Activated T-helper 2 cell treated with anti-CD3 and anti-CD28 coated beads, Interferon-gamma antibody, Interleukin-2, Interleukin-4, amounts not matched to agents 10 μg/mL and 5 μg/mL and 100 μg/mL, durations not matched to agents 14 hours and 24 hours and 36 hours (primary cell): ENCODE data around the gene BNC1. TPM values are rescaled to one million over a fixed set of nuclear protein-coding genes. Genes with fewer than 3 reads are reported as not detected.

ENCODE experiments used
- DNase-seq: peaks from one replicate; pipeline ENCODE4 v3.0.0; 2021; ENCODE audit warnings: low spot score
- H3K27ac Mint-ChIP-seq: one replicate; pipeline ENCODE4 v1.8.0; 2021; ENCODE audit warnings: mixed read lengths
- H3K27me3 Mint-ChIP-seq: one replicate; pipeline ENCODE4 v1.8.0; 2021; ENCODE audit warnings: low read depth, mixed read lengths
- H3K36me3 Mint-ChIP-seq: one replicate; pipeline ENCODE4 v1.8.0; 2021; ENCODE audit warnings: low read depth, mixed read lengths
- H3K4me1 Mint-ChIP-seq: one replicate; pipeline ENCODE4 v1.8.0; 2021; ENCODE audit warnings: low read depth, mixed read lengths
- H3K4me3 Mint-ChIP-seq: one replicate; pipeline ENCODE4 v1.8.0; 2021; ENCODE audit warnings: low read depth, mild to moderate bottlenecking, moderate library complexity, mixed read lengths
- H3K9me3 Mint-ChIP-seq: one replicate; pipeline ENCODE4 v1.8.0; 2021; ENCODE audit warnings: mixed read lengths
- intact Hi-C: fragments of 100-400 bp; cut with micrococcal nuclease; formaldehyde crosslinking; loops from one replicate; pipeline ENCODE4 v1.15.1; 2023
- total RNA-seq: library from RNA; stranded (reverse); gene quantifications from 2 replicates; pipeline ENCODE4 v1.2.3, GENCODE V29; 2022

Gene BNC1
- total RNA-seq, 1 donor from 2014 or later: not detected

- no peaks in the 10 kb centered on the region for H3K4me1 Mint-ChIP-seq
- no peak for DNase-seq
- H3K36me3 Mint-ChIP-seq: no peaks in the 10 kb centered on the region
- no peaks in the 10 kb centered on the region for H3K9me3 Mint-ChIP-seq
- no peak overlapping the region for H3K27ac Mint-ChIP-seq
- peaks cover 7% of the 10 kb centered on the region for H3K27me3 Mint-ChIP-seq
- no peak overlapping the region for H3K4me3 Mint-ChIP-seq
- intact Hi-C loops: no loop called here
Measured at GRCh38 chr15:83310521-83311456, 26.3 kb upstream of the BNC1 start.

- no peak for DNase-seq
- Mint-ChIP-seq H3K27me3 (peaks cover 18% of the 10 kb centered on the region), H3K4me3 (no peak overlapping the region), H3K9me3 (no peaks in the 10 kb centered on the region), H3K4me1 (no peaks in the 10 kb centered on the region), H3K36me3 (no peaks in the 10 kb centered on the region), H3K27ac (no peak overlapping the region)
- intact Hi-C loops: no loop called here
Measured at GRCh38 chr15:83308671-83309070, 24.2 kb upstream of the BNC1 start.

DNA sequence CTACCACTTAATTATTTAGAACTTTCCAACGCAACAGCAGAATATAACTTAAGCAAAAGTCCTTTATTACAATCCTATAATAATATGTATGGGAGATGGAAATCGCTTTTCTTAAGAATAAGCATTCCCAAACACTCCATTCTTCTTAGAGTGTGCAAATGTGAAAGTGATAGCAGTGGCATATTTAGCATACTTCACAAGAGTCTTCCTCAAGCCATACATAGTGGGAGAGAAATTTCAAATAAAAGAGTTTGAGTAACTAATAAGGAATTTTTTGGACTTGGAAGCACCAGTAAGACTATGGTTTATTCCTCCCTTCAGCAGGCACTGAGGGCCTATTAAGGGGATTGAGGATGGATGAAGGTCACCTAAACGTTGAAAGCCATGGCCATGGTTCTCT, 22.1 kb upstream of the BNC1 start:
- H3K36me3 Mint-ChIP-seq: no peaks in the 10 kb centered on the region
- intact Hi-C loops: no loop called here

GRCh38 chr15:83305704-83306291, 21.3 kb upstream of the BNC1 start:
- intact Hi-C loops: no loop called here
- Mint-ChIP-seq H3K4me3 (no peak overlapping the region), H3K27ac (no peak overlapping the region), H3K36me3 (no peaks in the 10 kb centered on the region), H3K27me3 (peaks cover 27% of the 10 kb centered on the region), H3K9me3 (no peaks in the 10 kb centered on the region), H3K4me1 (no peaks in the 10 kb centered on the region)
- no peak for DNase-seq

More for the DNA sequence above, 22.1 kb upstream of the BNC1 start:
- Mint-ChIP-seq H3K4me3 (no peak overlapping the region), H3K27ac (no peak overlapping the region), H3K27me3 (peaks cover 25% of the 10 kb centered on the region), H3K9me3 (no peaks in the 10 kb centered on the region), H3K4me1 (no peaks in the 10 kb centered on the region)
- DNase-seq: no peak

GRCh38 chr15:83304861-83305703, 20.6 kb upstream of the BNC1 start:
- H3K27ac Mint-ChIP-seq: no peak overlapping the region
- intact Hi-C loops: no loop called here
- no peaks in the 10 kb centered on the region for H3K4me1 Mint-ChIP-seq
- no peaks in the 10 kb centered on the region for H3K9me3 Mint-ChIP-seq
- no peak overlapping the region for H3K4me3 Mint-ChIP-seq
- H3K36me3 Mint-ChIP-seq: no peaks in the 10 kb centered on the region
- DNase-seq: no peak
- H3K27me3 Mint-ChIP-seq: peaks cover 27% of the 10 kb centered on the region

DNA sequence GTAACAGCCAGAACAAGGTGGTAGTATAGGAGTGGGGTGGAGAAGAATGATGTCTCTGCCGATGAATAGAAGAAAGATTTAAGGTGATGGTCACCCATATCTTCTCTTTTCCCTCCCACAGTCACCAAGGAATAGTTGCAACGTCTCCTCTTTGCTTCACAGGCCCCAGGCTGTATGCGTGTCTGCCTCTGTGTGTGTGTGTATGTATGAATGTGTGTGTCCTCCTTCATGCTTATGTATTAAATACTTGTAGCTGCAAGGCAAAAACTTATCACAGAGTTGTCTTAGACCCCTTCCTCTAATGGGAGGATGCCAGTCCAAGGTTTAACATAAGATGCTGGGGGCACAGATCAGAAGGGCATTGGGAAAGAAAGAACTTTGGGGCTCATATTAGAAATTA, 19.1 kb upstream of the BNC1 start:
- H3K27me3 Mint-ChIP-seq: peaks cover 32% of the 10 kb centered on the region
- DNase-seq: no peak
- no peaks in the 10 kb centered on the region for H3K9me3 Mint-ChIP-seq
- no peak overlapping the region for H3K27ac Mint-ChIP-seq
- H3K36me3 Mint-ChIP-seq: no peaks in the 10 kb centered on the region
- no peaks in the 10 kb centered on the region for H3K4me1 Mint-ChIP-seq
- intact Hi-C loops: no loop called here
- H3K4me3 Mint-ChIP-seq: no peak overlapping the region

DNA sequence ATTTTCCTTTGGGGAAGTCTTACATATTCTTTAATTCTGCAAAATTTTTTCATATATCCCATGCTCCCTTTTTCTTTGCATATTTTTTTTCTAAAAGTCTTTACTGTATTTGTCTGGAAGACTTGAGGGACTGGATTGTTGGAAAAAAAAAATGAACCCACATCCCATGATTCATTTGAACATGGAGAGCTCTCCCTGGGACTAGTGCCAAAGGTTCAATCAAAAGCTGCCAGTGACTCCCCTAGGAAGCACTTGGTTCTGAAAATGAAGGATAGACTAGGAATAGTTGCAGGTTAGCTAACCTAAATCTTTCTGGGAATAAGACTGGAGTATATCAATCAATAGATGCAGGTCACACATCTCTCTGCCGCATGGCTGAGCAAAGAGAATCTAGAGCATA, 16.4 kb upstream of the BNC1 start:
- H3K36me3 Mint-ChIP-seq: no peaks in the 10 kb centered on the region
- H3K4me1 Mint-ChIP-seq: no peaks in the 10 kb centered on the region
- no peak overlapping the region for H3K27ac Mint-ChIP-seq
- no peak for DNase-seq
- H3K4me3 Mint-ChIP-seq: no peak overlapping the region
- no peaks in the 10 kb centered on the region for H3K9me3 Mint-ChIP-seq
- intact Hi-C loops: no loop called here
- peaks cover 30% of the 10 kb centered on the region for H3K27me3 Mint-ChIP-seq

- Mint-ChIP-seq H3K9me3 (no peaks in the 10 kb centered on the region), H3K27ac (no peak overlapping the region), H3K4me3 (no peak overlapping the region), H3K4me1 (no peaks in the 10 kb centered on the region), H3K36me3 (no peaks in the 10 kb centered on the region), H3K27me3 (peaks cover 21% of the 10 kb centered on the region)
- no peak for DNase-seq
- intact Hi-C loops: no loop called here
Measured at GRCh38 chr15:83299462-83299861, 15.0 kb upstream of the BNC1 start.

DNA sequence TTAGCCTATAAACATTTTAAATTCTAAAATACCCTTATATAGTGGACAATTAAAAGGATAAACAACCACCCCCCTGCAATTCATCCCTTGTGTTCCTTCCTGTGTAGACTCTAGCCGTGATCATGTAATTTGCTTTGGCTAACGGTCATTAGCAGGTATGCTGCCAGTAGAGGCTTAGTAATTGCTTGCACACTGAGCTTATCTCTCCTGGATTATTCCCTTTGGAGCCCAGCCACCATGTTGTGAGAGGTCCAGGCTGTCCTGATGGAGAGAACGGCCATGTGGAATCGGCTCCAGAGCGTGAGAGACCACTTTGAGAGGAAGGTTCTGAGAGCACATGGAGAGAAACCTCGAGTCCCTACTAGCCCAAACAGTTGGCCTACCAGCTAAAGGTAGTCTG, 11.0 kb upstream of the BNC1 start:
- Mint-ChIP-seq H3K27ac (no peak overlapping the region), H3K9me3 (no peaks in the 10 kb centered on the region), H3K4me3 (no peak overlapping the region), H3K36me3 (no peaks in the 10 kb centered on the region), H3K4me1 (no peaks in the 10 kb centered on the region), H3K27me3 (peaks cover 10% of the 10 kb centered on the region)
- intact Hi-C loops: no loop called here
- no peak for DNase-seq

DNA sequence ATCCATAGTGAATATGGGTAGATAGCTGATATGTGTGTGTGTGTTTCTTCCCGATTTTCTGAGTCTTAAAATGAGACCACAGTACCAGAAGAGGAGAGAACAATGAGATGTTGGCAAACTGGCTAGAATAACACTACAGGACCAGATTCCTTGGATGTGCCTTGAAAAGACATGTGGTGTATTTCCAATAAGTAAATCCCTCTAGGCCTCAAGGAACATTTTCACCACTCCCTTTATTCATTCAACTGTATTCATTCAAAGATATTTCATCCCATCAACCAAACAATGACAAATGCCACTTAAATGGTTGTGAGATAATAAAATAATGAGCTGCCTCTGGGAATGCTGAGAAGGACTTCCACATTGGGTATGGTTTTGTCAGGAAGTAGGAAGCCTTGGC, 8.7 kb upstream of the BNC1 start:
- Mint-ChIP-seq H3K27ac (no peak overlapping the region), H3K27me3 (peaks cover 17% of the 10 kb centered on the region), H3K36me3 (no peaks in the 10 kb centered on the region), H3K4me3 (no peak overlapping the region), H3K9me3 (no peaks in the 10 kb centered on the region), H3K4me1 (no peaks in the 10 kb centered on the region)
- DNase-seq: no peak
- intact Hi-C loops: no loop called here

- H3K27ac Mint-ChIP-seq: no peak overlapping the region
- intact Hi-C loops: no loop called here
- DNase-seq: no peak
- H3K27me3 Mint-ChIP-seq: peaks cover 22% of the 10 kb centered on the region
- H3K36me3 Mint-ChIP-seq: no peaks in the 10 kb centered on the region
- no peaks in the 10 kb centered on the region for H3K9me3 Mint-ChIP-seq
- no peaks in the 10 kb centered on the region for H3K4me1 Mint-ChIP-seq
- no peak overlapping the region for H3K4me3 Mint-ChIP-seq
Measured at GRCh38 chr15:83292317-83292716, 7.9 kb upstream of the BNC1 start.

GRCh38 chr15:83290236-83290635, 5.8 kb upstream of the BNC1 start:
- no peak for DNase-seq
- Mint-ChIP-seq H3K27ac (no peak overlapping the region), H3K4me3 (no peak overlapping the region), H3K36me3 (no peaks in the 10 kb centered on the region), H3K4me1 (no peaks in the 10 kb centered on the region), H3K9me3 (no peaks in the 10 kb centered on the region), H3K27me3 (peaks cover 39% of the 10 kb centered on the region)
- intact Hi-C loops: no loop called here

GRCh38 chr15:83289160-83289559, 4.7 kb upstream of the BNC1 start:
- intact Hi-C loops: no loop called here
- no peak overlapping the region for H3K4me3 Mint-ChIP-seq
- no peak overlapping the region for H3K27ac Mint-ChIP-seq
- no peak for DNase-seq
- H3K27me3 Mint-ChIP-seq: peaks cover 44% of the 10 kb centered on the region
- no peaks in the 10 kb centered on the region for H3K4me1 Mint-ChIP-seq
- H3K9me3 Mint-ChIP-seq: no peaks in the 10 kb centered on the region
- no peaks in the 10 kb centered on the region for H3K36me3 Mint-ChIP-seq
